Osteoblast (primary cell): Measurements from ENCODE around the gene ZMAT2. TPM values are rescaled to one million over a fixed set of nuclear protein-coding genes. Genes with fewer than 3 reads are reported as not detected.

Experiments used
- DNase-seq: peaks from one replicate; pipeline ENCODE4 v3.0.0; 2011; ENCODE audit warnings: low spot score, mixed read lengths; ENCODE audit not compliant: insufficient read length; ENCODE audit errors: missing footprints
- H2AFZ ChIP-seq: 2 replicates; pipeline ENCODE4 v1.6.0; 2011; ENCODE audit warnings: mild to moderate bottlenecking, low read length
- H3K27ac ChIP-seq: 2 replicates; pipeline ENCODE4 v1.5.1; 2011; ENCODE audit warnings: mild to moderate bottlenecking, low read depth, low read length, moderate library complexity
- H3K27me3 ChIP-seq: 2 replicates; pipeline ENCODE4 v1.6.0; 2012; ENCODE audit warnings: mild to moderate bottlenecking, control low read depth, inconsistent platforms, low read length, moderate library complexity; ENCODE audit not compliant: insufficient read depth
- H3K36me3 ChIP-seq: 2 replicates; pipeline ENCODE4 v1.5.1; 2011; ENCODE audit warnings: mild to moderate bottlenecking, low read length, control low read depth, moderate library complexity; ENCODE audit not compliant: insufficient read depth
- H3K4me1 ChIP-seq: 2 replicates; pipeline ENCODE4 v1.5.1; 2011; ENCODE audit warnings: mild to moderate bottlenecking, low read length, control low read depth, moderate library complexity; ENCODE audit not compliant: insufficient read depth
- H3K4me2 ChIP-seq: 2 replicates; pipeline ENCODE4 v1.6.0; 2011; ENCODE audit warnings: mild to moderate bottlenecking, low read length; ENCODE audit not compliant: insufficient read depth
- H3K4me3 ChIP-seq: fragments of 200-600 bp; sonication (generic); 3 replicates; pipeline ENCODE4 v1.5.1; 2012; ENCODE audit warnings: mild to moderate bottlenecking, low read length, inconsistent platforms; ENCODE audit not compliant: insufficient read depth
- H3K79me2 ChIP-seq: 2 replicates; pipeline ENCODE4 v1.6.0; 2012; ENCODE audit warnings: mild to moderate bottlenecking, low read length, control low read depth, inconsistent platforms; ENCODE audit not compliant: insufficient read depth
- H3K9me3 ChIP-seq: 2 replicates; pipeline ENCODE4 v1.5.1; 2011; ENCODE audit warnings: low read depth, low read length, control low read depth
- H4K20me1 ChIP-seq: 2 replicates; pipeline ENCODE4 v1.6.0; 2012; ENCODE audit warnings: mild to moderate bottlenecking, low read length, control low read depth; ENCODE audit not compliant: insufficient read depth
- CTCF ChIP-seq: IDR thresholded peaks from 2 replicates; pipeline ENCODE4 v1.5.1; 2011; ENCODE audit warnings: mild to moderate bottlenecking, low read depth, low read length, moderate library complexity; ENCODE audit errors: extremely low read depth
- small RNA-seq: library from RNA; depleted of rRNA; stranded (forward); fragments of <200 nt; gene quantifications from one replicate; pipeline ENCODE3, GENCODE V24; 2012
- total RNA-seq: library from RNA; depleted of rRNA; stranded (reverse); fragments of >200 nt; gene quantifications from 2 replicates; pipeline ENCODE4 v1.2.3, GENCODE V29; 2012

The ZMAT2 gene
- total RNA-seq, 1 donor, result 31.8 TPM

GRCh38 chr5:140741967-140742366 is 41.7 kb downstream of the ZMAT2 start:
- Histone ChIP-seq H3K4me3 (no peak overlapping the region), H3K27ac (no peak overlapping the region), H3K79me2 (no peaks in the 10 kb centered on the region), H3K4me1 (no peaks in the 10 kb centered on the region), H3K27me3 (no peaks in the 10 kb centered on the region), H4K20me1 (no peaks in the 10 kb centered on the region), H3K4me2 (no peak overlapping the region), H3K9me3 (no peaks in the 10 kb centered on the region), H2AFZ (no peak overlapping the region), H3K36me3 (no peaks in the 10 kb centered on the region)
- DNase-seq, result no peak
- no peak for TF ChIP-seq CTCF

GRCh38 chr5:140753561-140753960 is 53.3 kb downstream of the ZMAT2 start:
- no peak for TF ChIP-seq CTCF
- Histone ChIP-seq H4K20me1 (no peaks in the 10 kb centered on the region), H2AFZ (no peak overlapping the region), H3K27me3 (no peaks in the 10 kb centered on the region), H3K27ac (no peak overlapping the region), H3K36me3 (no peaks in the 10 kb centered on the region), H3K4me3 (no peak overlapping the region), H3K4me2 (no peak overlapping the region), H3K9me3 (peaks cover 4% of the 10 kb centered on the region), H3K4me1 (no peaks in the 10 kb centered on the region), H3K79me2 (no peaks in the 10 kb centered on the region)
- DNase-seq, result no peak

Small RNA genes lying within 50 kb of the gene (small RNA-seq; reads per million reads assigned to genes)
- 71.1 reads per million, percentile 97 among the genes with 10 or more reads in this experiment for gene VTRNA1-1
- gene VTRNA1-2, result 6.1 reads per million, percentile 89 among the genes with 10 or more reads in this experiment
- gene VTRNA1-3, result 2.2 reads per million, percentile 69 among the genes with 10 or more reads in this experiment

Other genes starting within 250 kb of the ZMAT2 start
- 3.8 and 4.7 TPM in 2 replicates for gene EIF4EBP3, start 152.8 kb upstream of the ZMAT2 start, total RNA-seq
- 28.2 and 35.7 TPM in 2 replicates for gene SRA1, start 143.0 kb upstream of the ZMAT2 start, total RNA-seq
- 19.7 and 24.2 TPM in 2 replicates for gene APBB3, start 135.8 kb upstream of the ZMAT2 start, total RNA-seq
- gene SLC35A4, start 135.6 kb upstream of the ZMAT2 start, total RNA-seq, result 17.4 and 20.6 TPM in 2 replicates
- 1.8 and 4.0 TPM in 2 replicates for gene CD14, start 67.3 kb upstream of the ZMAT2 start, total RNA-seq
- gene TMCO6, start 61.0 kb upstream of the ZMAT2 start, total RNA-seq, result 8.3 and 8.5 TPM in 2 replicates
- gene NDUFA2, start 52.8 kb upstream of the ZMAT2 start, total RNA-seq, result 29.7 and 30.6 TPM in 2 replicates
- gene IK, start 52.6 kb upstream of the ZMAT2 start, total RNA-seq, result 70.1 and 84.3 TPM in 2 replicates
- gene WDR55, start 35.5 kb upstream of the ZMAT2 start, total RNA-seq, result 30.8 and 32.1 TPM in 2 replicates
- gene DND1, start 26.9 kb upstream of the ZMAT2 start, total RNA-seq, result 0.59 TPM in 1 of 2 replicates, not detected in the other
- 41.3 and 41.6 TPM in 2 replicates for gene HARS1, start 9.1 kb upstream of the ZMAT2 start, total RNA-seq
- 28.6 and 31.5 TPM in 2 replicates for gene HARS2, start 9.0 kb upstream of the ZMAT2 start, total RNA-seq
- not detected in 2 replicates for gene PCDHA1, start 85.7 kb downstream of the ZMAT2 start, total RNA-seq
- gene PCDHA2, start 94.4 kb downstream of the ZMAT2 start, total RNA-seq, result under 0.01 and 0.29 TPM in 2 replicates
- gene PCDHA3, start 100.6 kb downstream of the ZMAT2 start, total RNA-seq, result 0.36 and 0.59 TPM in 2 replicates
- 0.72 and 0.88 TPM in 2 replicates for gene PCDHA4, start 106.6 kb downstream of the ZMAT2 start, total RNA-seq
- gene PCDHA5, start 121.2 kb downstream of the ZMAT2 start, total RNA-seq, result under 0.01 and 0.29 TPM in 2 replicates
- 0.88 and 1.1 TPM in 2 replicates for gene PCDHA6, start 127.5 kb downstream of the ZMAT2 start, total RNA-seq
- 0.59 and 0.72 TPM in 2 replicates for gene PCDHA7, start 133.8 kb downstream of the ZMAT2 start, total RNA-seq
- gene PCDHA8, start 140.7 kb downstream of the ZMAT2 start, total RNA-seq, result 0.29 and 0.36 TPM in 2 replicates
- 0.29 and 0.36 TPM in 2 replicates for gene PCDHA9, start 147.9 kb downstream of the ZMAT2 start, total RNA-seq
- gene PCDHA10, start 155.4 kb downstream of the ZMAT2 start, total RNA-seq, result 0.36 and 0.59 TPM in 2 replicates
- gene PCDHA11, start 168.5 kb downstream of the ZMAT2 start, total RNA-seq, result 0.29 and 0.36 TPM in 2 replicates
- under 0.01 and 0.36 TPM in 2 replicates for gene PCDHA12, start 174.9 kb downstream of the ZMAT2 start, total RNA-seq
- under 0.01 TPM in 2 replicates for gene PCDHA13, start 181.7 kb downstream of the ZMAT2 start, total RNA-seq
- 0.29 and 0.36 TPM in 2 replicates for gene PCDHAC1, start 225.9 kb downstream of the ZMAT2 start, total RNA-seq